Measurements from ENCODE around the gene AURKB. TPM values are rescaled to one million over a fixed set of nuclear protein-coding genes. Genes with fewer than 3 reads are reported as not detected.

AURKB gene
- total and polyA plus RNA-seq, 2 of the 13 experiments (the other 11 are each of a cell fraction or from before 2014, with no cell fraction given): 29.5 to 75.3 TPM

GRCh38 chr17:8163978-8164814 lies 46.2 kb downstream of the AURKB start (continued):
- TF ChIP-seq ZNF576 (CRISPR knock-in tag; IDR thresholded peaks at IDR 0.05) (no peak), ZNF710 (CRISPR knock-in tag; IDR thresholded peaks at IDR 0.05; ENCODE audit: borderline replicate concordance) (no peak), SP140L (CRISPR knock-in tag; IDR thresholded peaks at IDR 0.05; ENCODE audit: borderline replicate concordance) (no peak), ZBTB39 (CRISPR knock-in tag; IDR thresholded peaks at IDR 0.05) (no peak), NFIB (CRISPR knock-in tag; IDR thresholded peaks at IDR 0.05; ENCODE audit: borderline replicate concordance) (no peak), CHD4 (IDR thresholded peaks at IDR 0.05; ENCODE audit: borderline replicate concordance, low read length) (no peak), E2F1 (CRISPR knock-in tag; IDR thresholded peaks at IDR 0.05) (no peak), SP5 (CRISPR knock-in tag; IDR thresholded peaks at IDR 0.05; ENCODE audit: borderline replicate concordance, low read depth) (0 out of 2 replicates have a peak, but pooled peaks have one; percentile 28), ISX (CRISPR knock-in tag; conservative IDR thresholded peaks at IDR 0.05) (no peak), ZNF251 (CRISPR knock-in tag; IDR thresholded peaks at IDR 0.05) (no peak), ZBTB2 (CRISPR knock-in tag; IDR thresholded peaks at IDR 0.05; ENCODE audit: low read depth) (no peak), ZNF777 (CRISPR knock-in tag; IDR thresholded peaks at IDR 0.05) (no peak), BCL3 (CRISPR knock-in tag; IDR thresholded peaks at IDR 0.05) (no peak), GATAD1 (CRISPR knock-in tag; IDR thresholded peaks at IDR 0.05) (no peak; the same call in 1 of the 2 replicates), ZKSCAN8 (CRISPR knock-in tag; IDR thresholded peaks at IDR 0.05; ENCODE audit: borderline replicate concordance) (0 out of 2 replicates have a peak, but pooled peaks have one; percentile 5), ZBTB43 (CRISPR knock-in tag; conservative IDR thresholded peaks at IDR 0.05) (no peak), ZNF577 (CRISPR knock-in tag; IDR thresholded peaks at IDR 0.05; ENCODE audit: borderline replicate concordance, low read depth) (no peak), CHD2 (IDR thresholded peaks at IDR 0.05; ENCODE audit: low read depth, low read length) (no peak), ZMYM3 (CRISPR knock-in tag; IDR thresholded peaks at IDR 0.05) (no peak)

All from HepG2 (cell line).